Measurements from ENCODE around the gene C2orf49.

DNA sequence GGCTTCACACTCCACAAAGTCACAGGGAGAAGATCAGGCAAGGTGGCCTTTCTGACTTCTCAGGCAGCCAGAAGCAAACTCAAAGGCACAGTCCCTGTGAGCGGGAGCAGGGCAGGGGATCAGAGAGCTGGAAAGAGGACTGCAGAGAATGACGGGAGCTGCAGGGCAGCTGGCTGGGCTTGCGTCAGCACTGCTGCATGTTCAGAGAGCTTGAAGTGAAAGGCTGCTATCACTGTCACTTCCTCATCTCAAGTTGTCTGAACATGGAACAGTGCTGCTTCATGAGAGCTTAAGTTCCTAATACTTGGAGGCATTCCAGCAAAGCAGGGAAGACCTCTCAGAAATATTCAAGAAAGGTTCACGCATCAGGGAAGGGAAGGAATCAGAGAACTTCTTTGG is 28.2 kb upstream of the C2orf49 start:
- TF ChIP-seq CTCF (IDR thresholded peaks at IDR 0.05; ENCODE audit: low read depth, low read length) = no peak
- no peak for TF ChIP-seq EZH2phosphoT487 (IDR thresholded peaks at IDR 0.05; ENCODE audit: low read depth)
